Stomach smooth muscle (tissue), 2 donors: ENCODE data around the gene HCN1.
"Not testable (repeated sequence)": the region's sequence is repeated elsewhere in the genome, so short reads cannot be mapped to it uniquely, and the experiment has no call there.

Experiments used
- H3K27ac ChIP-seq: one replicate; pipeline ENCODE4 v1.7.0; 2013; ENCODE audit warnings: mild to moderate bottlenecking, low read length, inconsistent platforms
- H3K27me3 ChIP-seq, 2 donors: one replicate each; pipeline ENCODE4 v1.7.0; 2013; ENCODE audit warnings: low read length in 2 of 2; ENCODE audit not compliant: insufficient read depth in 2 of 2, control insufficient read depth in 1 of 2
- H3K36me3 ChIP-seq, 2 donors: one replicate each; pipeline ENCODE4 v1.7.0; 2013; ENCODE audit warnings: low read length in 2 of 2; ENCODE audit not compliant: control insufficient read depth in 2 of 2, insufficient read depth in 2 of 2
- H3K4me1 ChIP-seq: one replicate; pipeline ENCODE4 v1.7.0; 2013; ENCODE audit warnings: low read length; ENCODE audit not compliant: control insufficient read depth, insufficient read depth
- H3K4me3 ChIP-seq, 2 donors: one replicate each; pipeline ENCODE4 v1.7.0; 2013; ENCODE audit warnings: low read length in 2 of 2
- H3K9ac ChIP-seq, 2 donors: one replicate each; pipeline ENCODE4 v1.7.0; 2013; ENCODE audit warnings: low read length in 2 of 2, mild to moderate bottlenecking in 1 of 2
- H3K9me3 ChIP-seq, 2 donors: one replicate each; pipeline ENCODE4 v1.7.0; 2013; ENCODE audit warnings: low read length in 2 of 2; ENCODE audit not compliant: control insufficient read depth in 2 of 2
- donor health status: healthy.
- donor health status: Pancreatic carcinoma.

HCN1 gene

DNA sequence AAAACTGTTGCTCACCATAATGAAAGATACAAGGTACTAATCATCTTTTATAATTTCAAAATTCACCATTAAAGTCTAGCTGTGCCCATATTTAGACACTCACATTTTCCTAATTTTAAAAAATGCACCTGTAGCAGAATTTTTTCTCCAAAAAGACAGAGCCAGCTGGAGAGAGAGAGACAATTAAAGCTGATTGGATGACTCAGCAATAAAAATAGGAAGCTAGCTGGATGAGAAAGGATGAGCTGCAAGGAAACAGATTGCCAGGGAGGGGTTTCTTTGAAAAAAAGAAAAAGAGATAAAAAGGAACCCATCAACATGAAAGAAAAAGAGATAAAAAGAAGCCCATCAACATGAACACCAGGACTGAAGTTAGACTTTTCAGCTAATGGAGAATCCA lies 73.8 kb downstream of the HCN1 start:
- H3K9me3 ChIP-seq: no peaks in the 10 kb centered on the region
- no peak overlapping the region for H3K27ac ChIP-seq
- no peaks in the 10 kb centered on the region for H3K27me3 ChIP-seq
- H3K4me3 ChIP-seq: no peak overlapping the region
- H3K36me3 ChIP-seq: no peaks in the 10 kb centered on the region
- H3K4me1 ChIP-seq: no peaks in the 10 kb centered on the region
- no peak overlapping the region for H3K9ac ChIP-seq

DNA sequence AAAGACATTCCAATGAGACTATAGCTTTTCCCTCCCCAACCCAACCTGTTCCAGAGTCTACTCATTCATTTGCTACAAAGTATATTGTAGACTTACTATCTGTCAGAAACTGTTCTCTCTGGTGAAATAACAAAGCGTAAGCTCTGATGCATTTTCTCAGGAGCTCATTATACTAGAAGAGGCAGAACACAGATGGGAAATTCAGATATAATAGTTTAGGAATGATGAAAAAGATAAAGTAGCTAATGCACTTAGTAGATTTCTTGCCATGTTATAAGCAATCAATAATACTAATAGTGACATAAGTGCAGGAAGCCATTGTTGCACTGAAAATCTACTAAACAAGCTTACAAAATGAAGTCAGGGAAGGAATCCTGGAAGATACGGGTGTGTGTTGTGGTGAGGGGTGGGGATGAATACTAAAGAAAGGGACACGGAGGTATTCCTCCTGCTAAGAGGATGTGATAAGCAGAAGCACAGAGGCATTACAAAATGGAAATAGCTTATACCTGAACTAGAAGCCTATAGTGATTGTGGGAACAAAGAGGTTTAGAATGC lies 78.2 kb downstream of the HCN1 start:
- Histone ChIP-seq H3K9ac (no peak overlapping the region), H3K36me3 (no peaks in the 10 kb centered on the region), H3K4me3 (no peak overlapping the region), H3K9me3 (no peaks in the 10 kb centered on the region), H3K27me3 (no peaks in the 10 kb centered on the region), H3K27ac (no peak overlapping the region), H3K4me1 (no peaks in the 10 kb centered on the region)

DNA sequence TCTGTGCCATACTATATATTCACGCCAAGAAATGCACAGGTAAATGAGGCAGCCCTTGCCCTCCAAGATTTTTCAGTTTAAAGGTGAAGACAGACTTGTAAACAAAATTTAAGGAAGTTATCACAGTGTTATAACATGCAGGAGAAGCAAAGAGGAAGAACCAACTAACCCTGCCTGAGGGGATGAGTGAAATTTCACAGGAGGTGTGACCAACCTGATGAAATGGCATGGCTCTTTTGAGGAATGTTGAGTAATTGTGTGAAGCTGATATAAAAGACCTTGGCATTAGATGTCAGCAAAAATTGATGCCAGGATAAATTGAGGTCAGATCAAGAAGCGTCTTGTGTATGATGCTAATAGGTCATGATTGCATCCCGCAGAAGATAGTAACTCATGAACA lies 86.5 kb downstream of the HCN1 start:
- Histone ChIP-seq H3K27me3 (no peaks in the 10 kb centered on the region), H3K4me1 (no peaks in the 10 kb centered on the region), H3K4me3 (no peak overlapping the region)

DNA sequence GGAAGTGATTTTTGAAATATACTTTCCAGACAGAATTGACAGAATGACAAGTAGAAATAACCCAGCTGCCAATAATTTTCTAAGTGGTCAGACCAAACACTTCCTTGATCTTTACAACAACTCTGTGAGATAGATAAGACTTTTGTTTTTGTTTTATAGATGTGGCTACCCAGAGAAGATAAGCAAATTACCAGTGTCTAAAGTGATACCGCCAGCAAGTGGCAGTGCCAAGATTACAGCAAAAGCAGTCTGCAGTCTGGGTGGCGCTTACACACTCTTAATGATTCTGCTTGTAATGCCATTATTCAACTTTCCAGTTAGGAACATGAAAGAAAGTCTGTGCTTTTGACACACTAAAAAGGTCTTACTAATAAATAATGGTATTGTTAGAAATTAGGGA lies 92.1 kb downstream of the HCN1 start:
- no peaks in the 10 kb centered on the region for H3K36me3 ChIP-seq
- H3K4me1 ChIP-seq: no peaks in the 10 kb centered on the region
- H3K9ac ChIP-seq: no peak overlapping the region
- no peak overlapping the region for H3K27ac ChIP-seq
- H3K9me3 ChIP-seq: no peaks in the 10 kb centered on the region
- no peak overlapping the region for H3K4me3 ChIP-seq
- no peaks in the 10 kb centered on the region for H3K27me3 ChIP-seq

More for the DNA sequence above, 86.5 kb downstream of the HCN1 start:
- Histone ChIP-seq H3K27ac (no peak overlapping the region), H3K9ac (no peak overlapping the region), H3K9me3 (no peaks in the 10 kb centered on the region), H3K36me3 (no peaks in the 10 kb centered on the region)

DNA sequence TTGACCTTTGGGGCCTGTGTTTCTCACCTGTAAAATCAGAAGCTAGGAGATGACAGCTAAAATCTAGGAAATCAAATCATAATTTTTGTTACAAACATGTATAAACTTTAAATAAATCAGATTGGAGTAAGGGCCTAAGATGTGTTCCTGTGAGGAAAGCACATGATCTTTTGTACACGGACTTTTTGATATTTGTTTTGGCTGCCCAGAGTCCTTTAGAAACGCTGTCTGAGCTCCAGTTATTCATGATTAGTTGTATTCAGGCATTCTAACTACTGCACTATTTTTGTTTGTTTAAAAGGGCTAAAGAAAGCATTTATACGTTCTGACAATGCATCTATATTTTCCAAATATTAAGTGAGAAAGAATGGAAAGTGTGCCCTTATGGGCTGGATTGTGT lies 94.8 kb downstream of the HCN1 start:
- H3K4me1 ChIP-seq: no peaks in the 10 kb centered on the region
- H3K36me3 ChIP-seq: no peaks in the 10 kb centered on the region
- no peak overlapping the region for H3K9ac ChIP-seq
- H3K27ac ChIP-seq: no peak overlapping the region
- H3K4me3 ChIP-seq: no peak overlapping the region
- no peaks in the 10 kb centered on the region for H3K27me3 ChIP-seq
- no peaks in the 10 kb centered on the region for H3K9me3 ChIP-seq

DNA sequence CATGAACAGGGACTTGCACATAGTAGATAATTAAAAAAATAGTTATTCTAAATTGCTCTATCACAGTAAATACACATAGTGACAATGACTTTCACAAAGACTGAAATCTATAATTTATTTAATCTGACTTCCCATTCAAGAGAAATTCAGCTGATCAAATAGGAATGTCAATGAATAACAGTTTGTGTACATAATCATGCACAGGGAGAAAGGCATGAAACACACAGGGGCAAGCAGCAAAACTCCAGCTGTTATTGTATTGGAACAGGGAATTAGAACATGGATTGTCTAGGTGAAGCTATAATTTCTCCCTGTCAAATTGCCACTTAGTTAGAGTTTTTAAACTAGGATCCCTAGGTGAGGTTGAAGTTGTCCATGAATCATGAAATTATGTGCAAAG lies 99.9 kb downstream of the HCN1 start:
- no peak overlapping the region for H3K9ac ChIP-seq
- no peaks in the 10 kb centered on the region for H3K9me3 ChIP-seq
- no peaks in the 10 kb centered on the region for H3K4me1 ChIP-seq
- H3K27me3 ChIP-seq: no peaks in the 10 kb centered on the region
- H3K27ac ChIP-seq: no peak overlapping the region
- H3K4me3 ChIP-seq: no peak overlapping the region
- no peaks in the 10 kb centered on the region for H3K36me3 ChIP-seq

DNA sequence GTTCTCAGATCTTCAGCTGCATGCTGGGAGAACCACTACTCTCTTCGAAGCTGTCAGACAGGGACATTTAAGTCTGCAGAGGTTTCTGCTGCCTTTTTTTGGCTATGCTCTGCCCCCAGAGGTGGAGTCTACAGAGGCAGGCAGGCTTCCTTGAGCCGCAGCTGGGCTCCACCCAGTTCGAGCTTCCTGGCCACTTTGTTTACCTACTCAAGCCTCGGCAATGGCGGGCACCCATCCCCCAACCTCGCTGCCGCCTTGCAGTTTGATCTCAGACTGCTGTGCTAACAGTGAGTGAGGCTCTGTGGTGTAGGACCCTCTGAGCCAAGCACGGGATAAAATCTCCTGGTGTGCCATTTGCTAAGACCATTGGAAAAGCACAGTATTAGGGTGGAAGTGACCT lies 110.2 kb downstream of the HCN1 start:
- not testable (repeated sequence) for H3K36me3 ChIP-seq, H3K4me1 ChIP-seq, H3K27ac ChIP-seq, H3K4me3 ChIP-seq, H3K9me3 ChIP-seq, H3K27me3 ChIP-seq, H3K9ac ChIP-seq

DNA sequence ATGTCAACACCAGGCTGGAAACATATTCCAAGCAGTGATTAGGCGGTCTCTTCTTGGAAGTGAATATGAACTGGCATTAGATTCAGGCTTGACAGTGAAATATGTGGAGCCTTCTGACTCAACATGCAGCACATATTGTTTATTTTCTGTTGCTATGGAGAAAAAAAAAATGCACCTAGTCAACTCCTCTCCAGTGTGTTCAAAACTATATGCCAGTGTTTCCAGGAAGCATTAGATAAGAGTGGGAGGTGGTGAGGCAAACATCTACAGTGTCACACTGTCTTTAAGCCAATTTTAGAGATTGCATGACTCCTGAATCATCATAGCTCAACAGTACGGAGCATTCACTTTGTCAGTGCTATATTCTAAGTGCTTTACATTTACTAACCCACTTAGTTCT lies 117.9 kb downstream of the HCN1 start:
- no peaks in the 10 kb centered on the region for H3K36me3 ChIP-seq
- no peak overlapping the region for H3K4me3 ChIP-seq
- H3K4me1 ChIP-seq: no peaks in the 10 kb centered on the region
- H3K9ac ChIP-seq: no peak overlapping the region
- H3K9me3 ChIP-seq: no peaks in the 10 kb centered on the region
- no peaks in the 10 kb centered on the region for H3K27me3 ChIP-seq
- no peak overlapping the region for H3K27ac ChIP-seq

DNA sequence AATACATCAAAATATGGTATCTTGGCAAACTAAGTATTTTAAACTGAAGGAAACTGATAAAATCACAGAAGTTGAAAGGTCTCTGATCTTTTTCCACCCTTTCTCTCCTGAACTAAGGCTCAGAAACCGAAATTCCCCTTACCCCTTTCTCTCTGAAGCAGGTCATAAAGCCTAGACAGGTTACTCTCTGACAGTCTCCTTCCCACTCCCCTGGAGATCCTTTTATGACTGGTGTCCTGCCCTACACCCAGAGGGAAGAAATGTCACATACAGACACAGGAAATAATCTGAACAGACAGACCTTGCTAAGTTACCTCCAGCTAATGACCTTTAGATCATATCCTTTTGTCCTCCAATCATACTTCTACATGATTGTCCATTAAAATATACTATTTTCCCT lies 127.4 kb downstream of the HCN1 start:
- no peak overlapping the region for H3K27ac ChIP-seq
- H3K9ac ChIP-seq: no peak overlapping the region
- H3K4me3 ChIP-seq: no peak overlapping the region
- no peaks in the 10 kb centered on the region for H3K27me3 ChIP-seq
- no peaks in the 10 kb centered on the region for H3K9me3 ChIP-seq
- no peaks in the 10 kb centered on the region for H3K36me3 ChIP-seq
- H3K4me1 ChIP-seq: no peaks in the 10 kb centered on the region

DNA sequence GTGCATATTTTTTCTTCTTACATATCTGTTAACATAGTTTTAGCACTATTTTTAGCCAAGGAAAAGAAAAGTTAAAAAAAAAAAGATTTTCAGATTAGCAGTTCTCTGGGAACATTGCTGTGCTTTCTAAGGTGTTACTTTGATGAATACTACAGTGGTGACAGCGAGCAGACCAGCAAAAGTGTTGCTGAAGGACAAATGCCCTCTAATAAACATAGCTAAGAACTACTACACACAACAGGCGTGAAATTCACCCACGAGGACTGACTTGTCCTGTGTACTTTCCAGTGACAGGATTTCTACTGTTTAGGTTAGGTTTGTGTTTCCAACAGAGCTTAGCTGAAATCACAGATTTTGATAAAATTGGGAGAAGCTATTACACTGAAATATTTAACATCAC lies 153.8 kb downstream of the HCN1 start:
- Histone ChIP-seq H3K27ac (no peak overlapping the region), H3K4me1 (no peaks in the 10 kb centered on the region)

DNA sequence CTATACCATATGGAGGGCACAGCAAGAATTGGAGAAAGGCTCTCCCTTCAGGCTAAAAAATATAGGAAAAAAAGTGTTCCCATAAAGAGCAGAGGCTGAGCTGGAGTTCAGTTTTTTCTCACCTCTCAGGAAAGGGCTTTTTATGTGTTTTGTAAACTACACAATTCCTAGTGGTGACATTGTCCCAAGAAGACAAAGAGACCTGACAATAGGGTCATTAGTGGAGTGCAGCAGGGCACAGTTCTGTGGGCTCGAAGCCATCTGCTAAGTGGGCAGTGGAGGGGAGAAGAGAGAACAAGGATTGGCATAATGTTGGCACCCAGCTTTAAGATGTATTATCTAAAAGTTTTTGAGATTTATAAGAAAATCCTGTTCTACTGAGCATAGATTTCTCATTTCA lies 162.5 kb downstream of the HCN1 start:
- Histone ChIP-seq H3K9me3 (no peaks in the 10 kb centered on the region), H3K36me3 (no peaks in the 10 kb centered on the region), H3K4me3 (no peak overlapping the region), H3K4me1 (no peaks in the 10 kb centered on the region), H3K27me3 (no peaks in the 10 kb centered on the region), H3K27ac (no peak overlapping the region), H3K9ac (no peak overlapping the region)

More for the DNA sequence above, 153.8 kb downstream of the HCN1 start:
- no peak overlapping the region for H3K9ac ChIP-seq
- no peak overlapping the region for H3K4me3 ChIP-seq
- no peaks in the 10 kb centered on the region for H3K27me3 ChIP-seq
- H3K36me3 ChIP-seq: no peaks in the 10 kb centered on the region
- no peaks in the 10 kb centered on the region for H3K9me3 ChIP-seq
